Upper lobe of left lung (tissue), 6 donors: ENCODE results near the gene CCBE1. TPM values are rescaled to one million over a fixed set of nuclear protein-coding genes. Genes with fewer than 3 reads are reported as not detected.

Experiments
- ATAC-seq, 2 donors: fragments of 200-7000 bp; cut with Tn5 transposase; one replicate each; pipeline ENCODE4 v1.9.1; 2022; ENCODE audit warnings: mild to moderate bottlenecking in 2 of 2, moderate library complexity in 2 of 2; ENCODE audit not compliant: low FRiP score in 2 of 2
- DNase-seq, 2 donors: peaks; one replicate each; pipeline ENCODE4 v3.0.0-alpha.2; 2019 to 2020
- H3K27ac ChIP-seq, 4 donors: fragments of 200-600 bp; sonication (generic); one replicate each; pipeline ENCODE4 v1.5.1; 2016 to 2019
- H3K27me3 ChIP-seq, 4 donors: fragments of 200-600 bp; sonication (generic); one replicate each; pipeline ENCODE4 v1.5.1; 2017 to 2019
- H3K36me3 ChIP-seq, 4 donors: fragments of 200-600 bp; sonication (generic); one replicate each; pipeline ENCODE4 v1.5.1; 2016 to 2019
- H3K4me1 ChIP-seq, 4 donors: fragments of 200-600 bp; sonication (generic); one replicate each; pipeline ENCODE4 v1.5.1; 2018 to 2019
- H3K4me3 ChIP-seq, 4 donors: fragments of 200-600 bp; sonication (generic); one replicate each; pipeline ENCODE4 v1.5.1; 2017 to 2019; ENCODE audit warnings: mild to moderate bottlenecking in 2 of 4, moderate library complexity in 1 of 4
- H3K9me3 ChIP-seq, 4 donors: fragments of 200-600 bp; sonication (generic); one replicate each; pipeline ENCODE4 v1.5.1; 2018 to 2019
- CTCF ChIP-seq, 6 experiments: fragments of 450-650 bp in 4 of 6; fragments of 200-600 bp in 2 of 6; sonication (generic) in 2 of 6; IDR thresholded peaks; one replicate each; pipeline ENCODE4 v1.5.1; 2016 to 2019; ENCODE audit warnings: antibody characterized with exemption in 6 of 6
- EP300 ChIP-seq, 4 donors: sonication (generic); formaldehyde crosslinking; IDR thresholded peaks; one replicate each; pipeline ENCODE4 v1.5.1; 2017; ENCODE audit warnings: antibody characterized with exemption in 4 of 4, control low read depth in 2 of 4
- POLR2A ChIP-seq, 4 donors: fragments of 450-650 bp; IDR thresholded peaks; one replicate each; pipeline ENCODE4 v1.5.1; 2016 to 2017; ENCODE audit warnings: antibody characterized with exemption in 4 of 4, mild to moderate bottlenecking in 2 of 4
- POLR2AphosphoS5 ChIP-seq, 2 donors: sonication (generic); formaldehyde crosslinking; IDR thresholded peaks; one replicate each; pipeline ENCODE4 v1.5.1; 2017; ENCODE audit warnings: antibody characterized with exemption in 2 of 2
- WGBS, 2 donors: methylation state at CpG; one replicate each; pipeline ENCODE4 v1.1.5; 2017 to 2018; 5-methylcytosine and 5-hydroxymethylcytosine counted together
- total RNA-seq, 6 donors: library from RNA; depleted of rRNA in 4 of 6; stranded (reverse); fragments of >200 nt in 4 of 6; gene quantifications; one replicate each; pipeline versions ENCODE4 v1.1.0 to v1.2.1, GENCODE V29; 2016 to 2021
- donor health status: DM: no; HTN: no; CAD: no; lungs with moderate emphysema.
- donor health status: DM: no; HTN: yes; CAD: no; lungs with severe emphysema.

Gene CCBE1
- total RNA-seq, 6 donors from 2014 or later = 8.7 to 23.6 (median 12.3) TPM

DNA sequence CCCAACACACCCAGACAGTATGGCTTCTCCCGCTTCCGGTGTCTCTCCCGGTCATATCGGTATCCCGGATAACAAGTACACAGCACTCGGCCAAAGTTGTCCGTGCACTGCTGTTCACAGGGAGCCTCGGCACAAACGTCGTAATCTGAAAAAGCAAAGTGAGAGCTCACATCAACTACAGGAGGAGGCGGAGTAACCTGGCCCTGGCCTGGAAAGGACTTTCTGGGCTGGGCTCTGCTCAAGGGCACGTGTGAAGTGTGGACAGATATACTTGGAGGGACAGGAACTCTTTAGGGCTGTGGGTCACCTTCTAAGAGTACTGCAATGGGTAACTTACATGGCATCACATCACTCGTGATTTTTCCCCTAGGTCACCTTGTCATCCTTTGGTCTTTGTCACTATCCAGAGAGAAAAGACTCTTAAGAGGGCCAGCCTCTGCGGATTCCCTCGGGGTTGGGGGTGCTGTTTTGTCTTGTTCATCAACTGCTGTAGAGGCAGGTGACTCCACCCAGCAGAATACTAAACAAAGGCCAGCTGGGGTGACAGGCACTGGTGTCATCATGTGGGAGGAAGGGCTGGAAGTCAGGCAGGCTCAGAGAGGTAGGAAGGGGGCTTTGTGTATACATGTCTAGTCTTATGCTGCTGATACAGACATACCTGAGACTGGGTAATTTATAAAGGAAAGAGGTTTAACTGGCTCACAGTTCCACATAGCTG, 227.6 kb downstream of the CCBE1 start:
- DNase-seq (no peak), ATAC-seq (no peak)
- Histone ChIP-seq H3K27me3 (no peaks in the 10 kb centered on the region), H3K36me3 (no peaks in the 10 kb centered on the region), H3K9me3 (no peaks in the 10 kb centered on the region), H3K27ac (no peak overlapping the region), H3K4me1 (no peaks in the 10 kb centered on the region), H3K4me3 (no peak overlapping the region)
- WGBS, 2 donors = 71 to 88% methylated on average over 15 of the region's 15 CpGs
- TF ChIP-seq POLR2AphosphoS5 (IDR thresholded peaks at IDR 0.05) (no peak), CTCF (IDR thresholded peaks at IDR 0.05) (no peak), EP300 (IDR thresholded peaks at IDR 0.05) (no peak), POLR2A (IDR thresholded peaks at IDR 0.05) (no peak)

- DNase-seq (no peak), ATAC-seq (no peak)
- TF ChIP-seq POLR2AphosphoS5 (IDR thresholded peaks at IDR 0.05) (no peak), CTCF (IDR thresholded peaks at IDR 0.05) (no peak), EP300 (IDR thresholded peaks at IDR 0.05) (no peak), POLR2A (IDR thresholded peaks at IDR 0.05) (no peak)
- Histone ChIP-seq H3K4me1 (no peaks in the 10 kb centered on the region), H3K9me3 (no peaks in the 10 kb centered on the region), H3K27me3 (no peaks in the 10 kb centered on the region), H3K27ac (no peak overlapping the region), H3K36me3 (no peaks in the 10 kb centered on the region), H3K4me3 (no peak overlapping the region)
- WGBS, 2 donors = 52 to 57% methylated on average over 4 of the region's 4 CpGs
Observed at GRCh38 chr18:59468821-59469220, 228.4 kb downstream of the CCBE1 start.

DNA sequence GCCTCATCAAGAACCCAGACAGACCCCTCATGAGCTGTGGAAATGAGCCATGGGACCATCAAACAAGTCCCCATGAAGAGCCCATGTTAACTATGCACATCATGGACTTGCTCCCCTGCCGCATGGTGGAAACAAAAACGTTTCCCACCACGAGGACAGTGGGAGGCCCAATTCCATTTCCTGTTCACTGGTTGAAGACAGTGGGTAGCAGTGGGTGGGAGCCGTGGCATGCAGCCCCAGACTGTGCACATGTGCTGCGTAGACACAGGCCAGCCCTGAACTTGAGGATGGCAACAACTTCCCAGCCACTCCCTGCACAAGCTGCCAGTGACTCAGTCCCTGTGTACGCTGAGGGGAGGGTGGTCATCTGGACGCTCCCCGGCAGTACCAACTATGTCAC, 229.7 kb downstream of the CCBE1 start:
- 63 to 81% methylated on average over 7 to 8 of the region's 8 CpGs for WGBS, 2 donors
- no peak overlapping the region for H3K4me3 ChIP-seq
- TF ChIP-seq EP300 (IDR thresholded peaks at IDR 0.05) (no peak), CTCF (IDR thresholded peaks at IDR 0.05) (no peak), POLR2A (IDR thresholded peaks at IDR 0.05) (no peak), POLR2AphosphoS5 (IDR thresholded peaks at IDR 0.05) (no peak)
- no peak overlapping the region for H3K27ac ChIP-seq
- no peaks in the 10 kb centered on the region for H3K27me3 ChIP-seq
- no peaks in the 10 kb centered on the region for H3K4me1 ChIP-seq
- DNase-seq (peak in 1 of 2 donors; percentile 32), ATAC-seq (no peak)
- H3K36me3 ChIP-seq = no peaks in the 10 kb centered on the region
- no peaks in the 10 kb centered on the region for H3K9me3 ChIP-seq

DNA sequence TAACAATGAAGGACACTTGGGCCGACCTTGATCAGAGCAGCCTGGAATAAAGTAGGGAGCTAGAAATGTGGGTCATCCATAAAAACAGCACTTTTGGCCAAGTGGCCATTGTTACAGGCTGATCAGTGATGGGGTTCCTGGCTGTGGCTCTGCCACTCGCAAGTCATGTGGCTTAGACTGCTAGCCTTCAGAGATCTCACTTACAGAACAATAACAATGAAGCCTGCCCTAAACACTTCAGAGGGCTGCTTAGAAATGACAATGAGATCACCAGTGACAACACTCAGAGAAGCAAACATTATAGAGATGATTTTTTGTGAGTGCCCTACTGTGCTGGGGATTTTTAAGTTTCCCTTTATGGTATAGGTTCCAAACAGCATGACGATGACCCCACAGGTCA, 230.2 kb downstream of the CCBE1 start:
- Histone ChIP-seq H3K4me1 (no peaks in the 10 kb centered on the region), H3K36me3 (no peaks in the 10 kb centered on the region), H3K4me3 (no peak overlapping the region), H3K27ac (no peak overlapping the region), H3K9me3 (no peaks in the 10 kb centered on the region), H3K27me3 (no peaks in the 10 kb centered on the region)
- no peak for DNase-seq
- WGBS, 2 donors = 86 to 93% methylated on average over 3 of the region's 3 CpGs
- TF ChIP-seq POLR2AphosphoS5 (IDR thresholded peaks at IDR 0.05) = no peak
- TF ChIP-seq CTCF (IDR thresholded peaks at IDR 0.05) = no peak
- TF ChIP-seq EP300 (IDR thresholded peaks at IDR 0.05) = no peak
- TF ChIP-seq POLR2A (IDR thresholded peaks at IDR 0.05) = no peak
- no peak for ATAC-seq

DNA sequence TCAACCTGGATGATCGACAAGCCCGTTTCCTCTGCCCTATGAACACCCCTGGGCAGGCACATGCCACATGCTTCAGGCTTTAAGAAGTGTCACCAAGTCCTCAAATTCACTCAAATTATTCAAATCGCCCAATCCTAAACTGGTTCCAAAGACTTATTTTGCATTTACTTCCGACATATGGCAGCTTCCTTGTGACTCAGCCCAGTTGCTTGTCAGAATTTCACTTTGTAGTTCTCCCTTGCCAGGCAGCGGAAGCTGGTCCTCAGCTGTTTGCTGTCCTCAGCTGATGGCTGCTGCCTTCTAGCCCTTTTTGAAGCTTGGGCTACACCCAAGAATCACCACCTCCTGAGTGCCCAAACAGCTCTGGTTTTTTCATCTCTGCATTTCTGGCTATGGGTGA, 232.7 kb downstream of the CCBE1 start:
- H3K4me1 ChIP-seq = no peaks in the 10 kb centered on the region
- H3K36me3 ChIP-seq = no peaks in the 10 kb centered on the region
- no peak for ATAC-seq
- no peak overlapping the region for H3K4me3 ChIP-seq
- no peaks in the 10 kb centered on the region for H3K9me3 ChIP-seq
- TF ChIP-seq POLR2AphosphoS5 (IDR thresholded peaks at IDR 0.05) (no peak), EP300 (IDR thresholded peaks at IDR 0.05) (no peak), POLR2A (IDR thresholded peaks at IDR 0.05) (no peak), CTCF (IDR thresholded peaks at IDR 0.05) (no peak)
- 64 to 72% methylated on average over 5 of the region's 5 CpGs for WGBS, 2 donors
- DNase-seq = no peak
- H3K27me3 ChIP-seq = no peaks in the 10 kb centered on the region
- no peak overlapping the region for H3K27ac ChIP-seq
